ENCODE data around the gene CLEC4F. TPM values are rescaled to one million over a fixed set of nuclear protein-coding genes. Genes with fewer than 3 reads are reported as not detected.
"Not testable (repeated sequence)": the region's sequence is repeated elsewhere in the genome, so short reads cannot be mapped to it uniquely, and the experiment has no call there.

Gene CLEC4F
- total and polyA plus RNA-seq, 10 donors, result 0.64 to 4.8 (median 2.6) TPM; not detected in 1

GRCh38 chr2:70799706-70800105 lies 20.7 kb downstream of the CLEC4F start:
- WGBS, 5 donors, result 82 to 91% (median 87%) methylated on average over 2 of the region's 2 CpGs
- peaks cover 0 to 21% (median 10%) of the 10 kb centered on the region in 8 donors for H3K9me3 ChIP-seq
- intact Hi-C loops (cut with DNase I; ENCODE audit: low total_unique reads), result loop anchor here (10.0 kb wide), 1 partner anchor 145 kb away; no protein-coding TSS in a partner anchor
- no peak overlapping the region for H3K4me3 ChIP-seq
- no peak for DNase-seq
- H3K27ac ChIP-seq, result no peak overlapping the region
- no peaks in the 10 kb centered on the region for H3K36me3 ChIP-seq
- no peaks in the 10 kb centered on the region for H3K4me1 ChIP-seq
- H3K27me3 ChIP-seq (replicated peaks in 1 of 7), result peaks cover 0 to 16% (median 0%) of the 10 kb centered on the region in 7 donors
- no peak for TF ChIP-seq CTCF (IDR thresholded peaks at IDR 0.05 in 8 of 11, conservative IDR thresholded peaks at IDR 0.05 in 3 of 11)

- H3K4me3 ChIP-seq, DNase-seq, H3K36me3 ChIP-seq, H3K4me1 ChIP-seq: not testable (repeated sequence)
- WGBS, 5 donors, result 71 to 80% (median 78%) methylated on average over 3 of the region's 3 CpGs
- peak overlapping the region in 3 of 8 donors; percentile 38 to 47 (median 41) for H3K27ac ChIP-seq
- peaks cover 0 to 18% (median 8%) of the 10 kb centered on the region in 8 donors for H3K9me3 ChIP-seq
- intact Hi-C loops (cut with DNase I; ENCODE audit: low total_unique reads), result loop anchor here (10.0 kb wide), 1 partner anchor 147 kb away; no protein-coding TSS in a partner anchor
- H3K27me3 ChIP-seq (replicated peaks in 1 of 7), result peaks cover 0 to 22% (median 0%) of the 10 kb centered on the region in 7 donors
These were observed 22.4 kb downstream of the CLEC4F start for GRCh38 chr2:70797996-70798395.

- no peak overlapping the region for H3K4me3 ChIP-seq
- H3K4me1 ChIP-seq, result no peaks in the 10 kb centered on the region
- TF ChIP-seq POLR2A (IDR thresholded peaks at IDR 0.05) (no peak), POLR2AphosphoS5 (IDR thresholded peaks at IDR 0.05) (no peak), CTCF (IDR thresholded peaks at IDR 0.05 in 8 of 11, conservative IDR thresholded peaks at IDR 0.05 in 3 of 11) (no peak)
- no peak for DNase-seq
- 43 to 63% (median 49%) methylated on average over 2 of the region's 2 CpGs for WGBS, 5 donors
- peaks cover 0 to 18% (median 8%) of the 10 kb centered on the region in 8 donors for H3K9me3 ChIP-seq
- H3K27ac ChIP-seq, result peak overlapping the region in 4 of 8 donors; percentile 5 to 47 (median 40)
- H3K27me3 ChIP-seq (replicated peaks in 1 of 7), result peaks cover 0 to 23% (median 0%) of the 10 kb centered on the region in 7 donors
- H3K36me3 ChIP-seq, result no peaks in the 10 kb centered on the region
- intact Hi-C loops (cut with DNase I; ENCODE audit: low total_unique reads), result loop anchor here (10.0 kb wide), 1 partner anchor 147 kb away; no protein-coding TSS in a partner anchor
These were observed 22.9 kb downstream of the CLEC4F start for GRCh38 chr2:70797506-70797905.

GRCh38 chr2:70796262-70796661 lies 24.1 kb downstream of the CLEC4F start:
- no peak for DNase-seq
- 63 to 94% (median 88%) methylated on average over 1 of the region's 1 CpG for WGBS, 5 donors
- no peak overlapping the region for H3K4me3 ChIP-seq
- H3K9me3 ChIP-seq, result peaks cover 0 to 18% (median 8%) of the 10 kb centered on the region in 8 donors
- TF ChIP-seq CTCF (IDR thresholded peaks at IDR 0.05 in 8 of 11, conservative IDR thresholded peaks at IDR 0.05 in 3 of 11) (no peak), POLR2AphosphoS5 (IDR thresholded peaks at IDR 0.05) (no peak), POLR2A (IDR thresholded peaks at IDR 0.05) (no peak)
- peaks cover 0 to 31% (median 7%) of the 10 kb centered on the region in 7 donors for H3K27me3 ChIP-seq (replicated peaks in 1 of 7)
- H3K4me1 ChIP-seq, result no peaks in the 10 kb centered on the region
- H3K36me3 ChIP-seq, result no peaks in the 10 kb centered on the region
- H3K27ac ChIP-seq, result no peak overlapping the region
- intact Hi-C loops (cut with DNase I; ENCODE audit: low total_unique reads), result loop anchor here (10.0 kb wide), 1 partner anchor 149 kb away; no protein-coding TSS in a partner anchor
